Measurements from ENCODE around the gene BLM. TPM values are rescaled to one million over a fixed set of nuclear protein-coding genes. Genes with fewer than 3 reads are reported as not detected.

The BLM gene
- total and polyA plus RNA-seq, 2 of the 13 experiments (the other 11 are each of a cell fraction or from before 2014, with no cell fraction given), result 5.1 to 11.8 TPM

DNA sequence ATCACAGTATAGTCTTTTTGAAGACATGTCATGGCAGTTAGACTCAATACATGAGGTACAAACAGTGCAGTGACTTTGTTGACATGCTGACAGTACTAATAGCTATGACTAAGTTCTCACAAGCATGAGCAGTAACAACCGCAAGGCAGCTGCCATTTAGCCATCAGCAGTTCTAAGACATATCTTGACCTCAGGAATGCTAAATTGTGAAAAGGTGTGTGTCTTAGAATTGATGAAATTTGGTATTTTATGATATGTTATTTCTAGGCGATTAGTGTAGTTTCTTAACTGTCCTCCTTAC is 90.6 kb downstream of the BLM start:
- H3K4me3 ChIP-seq (replicated peaks in 1 of 3; ENCODE audit: insufficient read depth in 1 of 3, low read depth in 2 of 3, low read length in 3 of 3), result no peak overlapping the region
- in situ Hi-C loops (cut with HindIII; ENCODE audit: extremely low pct_ligation_motif_present, low pct_unique_long_range_greater_than_20kb) (no loop called here), intact Hi-C loops (cut with micrococcal nuclease; ENCODE audit: unreplicated experiment) (no loop called here)
- no peak overlapping the region for H3K4me2 ChIP-seq (ENCODE audit: low read depth, low read length)
- H2AFZ ChIP-seq (ENCODE audit: low read length), result no peak overlapping the region
- peaks cover 1 to 30% of the 10 kb centered on the region in 2 experiments; a peak in 3 of 5 replicates for H3K36me3 ChIP-seq (replicated peaks in 1 of 2; ENCODE audit: control insufficient read depth in 1 of 2, insufficient read depth in 2 of 2, low read length in 2 of 2)
- H3K4me1 ChIP-seq (ENCODE audit: insufficient read depth, low read length), result no peaks in the 10 kb centered on the region
- POLR2A ChIA-PET, result no interaction called here
- no peak for DNase-seq (ENCODE audit: low spot score)
- H3K27ac ChIP-seq (ENCODE audit: extremely low read length, insufficient read depth, low read length), result no peak overlapping the region
- H4K20me1 ChIP-seq (ENCODE audit: insufficient read depth, low read length), result no peaks in the 10 kb centered on the region
- no peak overlapping the region for H3K9ac ChIP-seq (ENCODE audit: insufficient read depth, low read depth, low read length)
- no peaks in the 10 kb centered on the region for H3K79me2 ChIP-seq (ENCODE audit: insufficient read depth, low read length)
- ATAC-seq, result no peak
- H3K9me3 ChIP-seq (ENCODE audit: low read length), result no peaks in the 10 kb centered on the region
- no peak for FAIRE-seq
- H3K27me3 ChIP-seq (ENCODE audit: control insufficient read depth in 1 of 2, insufficient read depth in 2 of 2, low read length in 2 of 2), result no peaks in the 10 kb centered on the region
- WGBS (ENCODE audit: low lambda C conversion rate), result 95% methylated on average over 2 of the region's 2 CpGs
- no TSS peak for BruUV-seq (replicated peaks)
- CTCF ChIA-PET (ENCODE audit: low intra/inter-chr PET ratio, low total read pairs), result no interaction called here
- TF ChIP-seq, protein P1, sequence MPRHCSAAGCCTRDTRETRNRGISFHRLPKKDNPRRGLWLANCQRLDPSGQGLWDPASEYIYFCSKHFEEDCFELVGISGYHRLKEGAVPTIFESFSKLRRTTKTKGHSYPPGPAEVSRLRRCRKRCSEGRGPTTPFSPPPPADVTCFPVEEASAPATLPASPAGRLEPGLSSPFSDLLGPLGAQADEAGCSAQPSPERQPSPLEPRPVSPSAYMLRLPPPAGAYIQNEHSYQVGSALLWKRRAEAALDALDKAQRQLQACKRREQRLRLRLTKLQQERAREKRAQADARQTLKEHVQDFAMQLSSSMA (CRISPR knock-in tag; IDR thresholded peaks at IDR 0.05), result no peak
- TF ChIP-seq, protein P2, sequence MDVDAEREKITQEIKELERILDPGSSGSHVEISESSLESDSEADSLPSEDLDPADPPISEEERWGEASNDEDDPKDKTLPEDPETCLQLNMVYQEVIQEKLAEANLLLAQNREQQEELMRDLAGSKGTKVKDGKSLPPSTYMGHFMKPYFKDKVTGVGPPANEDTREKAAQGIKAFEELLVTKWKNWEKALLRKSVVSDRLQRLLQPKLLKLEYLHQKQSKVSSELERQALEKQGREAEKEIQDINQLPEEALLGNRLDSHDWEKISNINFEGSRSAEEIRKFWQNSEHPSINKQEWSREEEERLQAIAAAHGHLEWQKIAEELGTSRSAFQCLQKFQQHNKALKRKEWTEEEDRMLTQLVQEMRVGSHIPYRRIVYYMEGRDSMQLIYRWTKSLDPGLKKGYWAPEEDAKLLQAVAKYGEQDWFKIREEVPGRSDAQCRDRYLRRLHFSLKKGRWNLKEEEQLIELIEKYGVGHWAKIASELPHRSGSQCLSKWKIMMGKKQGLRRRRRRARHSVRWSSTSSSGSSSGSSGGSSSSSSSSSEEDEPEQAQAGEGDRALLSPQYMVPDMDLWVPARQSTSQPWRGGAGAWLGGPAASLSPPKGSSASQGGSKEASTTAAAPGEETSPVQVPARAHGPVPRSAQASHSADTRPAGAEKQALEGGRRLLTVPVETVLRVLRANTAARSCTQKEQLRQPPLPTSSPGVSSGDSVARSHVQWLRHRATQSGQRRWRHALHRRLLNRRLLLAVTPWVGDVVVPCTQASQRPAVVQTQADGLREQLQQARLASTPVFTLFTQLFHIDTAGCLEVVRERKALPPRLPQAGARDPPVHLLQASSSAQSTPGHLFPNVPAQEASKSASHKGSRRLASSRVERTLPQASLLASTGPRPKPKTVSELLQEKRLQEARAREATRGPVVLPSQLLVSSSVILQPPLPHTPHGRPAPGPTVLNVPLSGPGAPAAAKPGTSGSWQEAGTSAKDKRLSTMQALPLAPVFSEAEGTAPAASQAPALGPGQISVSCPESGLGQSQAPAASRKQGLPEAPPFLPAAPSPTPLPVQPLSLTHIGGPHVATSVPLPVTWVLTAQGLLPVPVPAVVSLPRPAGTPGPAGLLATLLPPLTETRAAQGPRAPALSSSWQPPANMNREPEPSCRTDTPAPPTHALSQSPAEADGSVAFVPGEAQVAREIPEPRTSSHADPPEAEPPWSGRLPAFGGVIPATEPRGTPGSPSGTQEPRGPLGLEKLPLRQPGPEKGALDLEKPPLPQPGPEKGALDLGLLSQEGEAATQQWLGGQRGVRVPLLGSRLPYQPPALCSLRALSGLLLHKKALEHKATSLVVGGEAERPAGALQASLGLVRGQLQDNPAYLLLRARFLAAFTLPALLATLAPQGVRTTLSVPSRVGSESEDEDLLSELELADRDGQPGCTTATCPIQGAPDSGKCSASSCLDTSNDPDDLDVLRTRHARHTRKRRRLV (CRISPR knock-in tag; IDR thresholded peaks at IDR 0.05), result no peak
- TF ChIP-seq MAFF (IDR thresholded peaks at IDR 0.05; ENCODE audit: low read depth, low read length) (no peak), ZSCAN30 (CRISPR knock-in tag; IDR thresholded peaks at IDR 0.05) (no peak), SMAD9 (CRISPR knock-in tag; IDR thresholded peaks at IDR 0.05) (no peak), POGZ (CRISPR knock-in tag; IDR thresholded peaks at IDR 0.05) (no peak), ZNF570 (CRISPR knock-in tag; IDR thresholded peaks at IDR 0.05; ENCODE audit: borderline replicate concordance) (no peak)
- TF ChIP-seq, protein P3, sequence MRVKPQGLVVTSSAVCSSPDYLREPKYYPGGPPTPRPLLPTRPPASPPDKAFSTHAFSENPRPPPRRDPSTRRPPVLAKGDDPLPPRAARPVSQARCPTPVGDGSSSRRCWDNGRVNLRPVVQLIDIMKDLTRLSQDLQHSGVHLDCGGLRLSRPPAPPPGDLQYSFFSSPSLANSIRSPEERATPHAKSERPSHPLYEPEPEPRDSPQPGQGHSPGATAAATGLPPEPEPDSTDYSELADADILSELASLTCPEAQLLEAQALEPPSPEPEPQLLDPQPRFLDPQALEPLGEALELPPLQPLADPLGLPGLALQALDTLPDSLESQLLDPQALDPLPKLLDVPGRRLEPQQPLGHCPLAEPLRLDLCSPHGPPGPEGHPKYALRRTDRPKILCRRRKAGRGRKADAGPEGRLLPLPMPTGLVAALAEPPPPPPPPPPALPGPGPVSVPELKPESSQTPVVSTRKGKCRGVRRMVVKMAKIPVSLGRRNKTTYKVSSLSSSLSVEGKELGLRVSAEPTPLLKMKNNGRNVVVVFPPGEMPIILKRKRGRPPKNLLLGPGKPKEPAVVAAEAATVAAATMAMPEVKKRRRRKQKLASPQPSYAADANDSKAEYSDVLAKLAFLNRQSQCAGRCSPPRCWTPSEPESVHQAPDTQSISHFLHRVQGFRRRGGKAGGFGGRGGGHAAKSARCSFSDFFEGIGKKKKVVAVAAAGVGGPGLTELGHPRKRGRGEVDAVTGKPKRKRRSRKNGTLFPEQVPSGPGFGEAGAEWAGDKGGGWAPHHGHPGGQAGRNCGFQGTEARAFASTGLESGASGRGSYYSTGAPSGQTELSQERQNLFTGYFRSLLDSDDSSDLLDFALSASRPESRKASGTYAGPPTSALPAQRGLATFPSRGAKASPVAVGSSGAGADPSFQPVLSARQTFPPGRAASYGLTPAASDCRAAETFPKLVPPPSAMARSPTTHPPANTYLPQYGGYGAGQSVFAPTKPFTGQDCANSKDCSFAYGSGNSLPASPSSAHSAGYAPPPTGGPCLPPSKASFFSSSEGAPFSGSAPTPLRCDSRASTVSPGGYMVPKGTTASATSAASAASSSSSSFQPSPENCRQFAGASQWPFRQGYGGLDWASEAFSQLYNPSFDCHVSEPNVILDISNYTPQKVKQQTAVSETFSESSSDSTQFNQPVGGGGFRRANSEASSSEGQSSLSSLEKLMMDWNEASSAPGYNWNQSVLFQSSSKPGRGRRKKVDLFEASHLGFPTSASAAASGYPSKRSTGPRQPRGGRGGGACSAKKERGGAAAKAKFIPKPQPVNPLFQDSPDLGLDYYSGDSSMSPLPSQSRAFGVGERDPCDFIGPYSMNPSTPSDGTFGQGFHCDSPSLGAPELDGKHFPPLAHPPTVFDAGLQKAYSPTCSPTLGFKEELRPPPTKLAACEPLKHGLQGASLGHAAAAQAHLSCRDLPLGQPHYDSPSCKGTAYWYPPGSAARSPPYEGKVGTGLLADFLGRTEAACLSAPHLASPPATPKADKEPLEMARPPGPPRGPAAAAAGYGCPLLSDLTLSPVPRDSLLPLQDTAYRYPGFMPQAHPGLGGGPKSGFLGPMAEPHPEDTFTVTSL (CRISPR knock-in tag; IDR thresholded peaks at IDR 0.05; ENCODE audit: borderline replicate concordance), result no peak
- TF ChIP-seq, protein P4, sequence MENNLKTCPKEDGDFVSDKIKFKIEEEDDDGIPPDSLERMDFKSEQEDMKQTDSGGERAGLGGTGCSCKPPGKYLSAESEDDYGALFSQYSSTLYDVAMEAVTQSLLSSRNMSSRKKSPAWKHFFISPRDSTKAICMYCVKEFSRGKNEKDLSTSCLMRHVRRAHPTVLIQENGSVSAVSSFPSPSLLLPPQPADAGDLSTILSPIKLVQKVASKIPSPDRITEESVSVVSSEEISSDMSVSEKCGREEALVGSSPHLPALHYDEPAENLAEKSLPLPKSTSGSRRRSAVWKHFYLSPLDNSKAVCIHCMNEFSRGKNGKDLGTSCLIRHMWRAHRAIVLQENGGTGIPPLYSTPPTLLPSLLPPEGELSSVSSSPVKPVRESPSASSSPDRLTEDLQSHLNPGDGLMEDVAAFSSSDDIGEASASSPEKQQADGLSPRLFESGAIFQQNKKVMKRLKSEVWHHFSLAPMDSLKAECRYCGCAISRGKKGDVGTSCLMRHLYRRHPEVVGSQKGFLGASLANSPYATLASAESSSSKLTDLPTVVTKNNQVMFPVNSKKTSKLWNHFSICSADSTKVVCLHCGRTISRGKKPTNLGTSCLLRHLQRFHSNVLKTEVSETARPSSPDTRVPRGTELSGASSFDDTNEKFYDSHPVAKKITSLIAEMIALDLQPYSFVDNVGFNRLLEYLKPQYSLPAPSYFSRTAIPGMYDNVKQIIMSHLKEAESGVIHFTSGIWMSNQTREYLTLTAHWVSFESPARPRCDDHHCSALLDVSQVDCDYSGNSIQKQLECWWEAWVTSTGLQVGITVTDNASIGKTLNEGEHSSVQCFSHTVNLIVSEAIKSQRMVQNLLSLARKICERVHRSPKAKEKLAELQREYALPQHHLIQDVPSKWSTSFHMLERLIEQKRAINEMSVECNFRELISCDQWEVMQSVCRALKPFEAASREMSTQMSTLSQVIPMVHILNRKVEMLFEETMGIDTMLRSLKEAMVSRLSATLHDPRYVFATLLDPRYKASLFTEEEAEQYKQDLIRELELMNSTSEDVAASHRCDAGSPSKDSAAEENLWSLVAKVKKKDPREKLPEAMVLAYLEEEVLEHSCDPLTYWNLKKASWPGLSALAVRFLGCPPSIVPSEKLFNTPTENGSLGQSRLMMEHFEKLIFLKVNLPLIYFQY (CRISPR knock-in tag; IDR thresholded peaks at IDR 0.05; ENCODE audit: borderline replicate concordance), result no peak

All from HepG2 (cell line).